Measurements from ENCODE around the gene MMP13.
"Not testable (repeated sequence)": the region's sequence is repeated elsewhere in the genome, so short reads cannot be mapped to it uniquely, and the experiment has no call there.

The MMP13 gene

GRCh38 chr11:102955624-102956023, at the start of gene MMP13:
MMP13 (minus strand) TSS chr11:102955732; CDS start chr11:102955705, 27 bp downstream.
- Histone ChIP-seq H3K4me1 (ENCODE audit: control insufficient read depth, insufficient read depth, low read length) (no peaks in the 10 kb centered on the region), H3K9me3 (ENCODE audit: control insufficient read depth in 2 of 2, low read length in 2 of 2) (no peaks in the 10 kb centered on the region), H3K4me3 (ENCODE audit: low read length in 2 of 2) (no peak within 1 kb of the TSS)

GRCh38 chr11:103004234-103004633, 48.7 kb upstream of the MMP13 start:
- H3K9me3 ChIP-seq (ENCODE audit: control insufficient read depth in 2 of 2, low read length in 2 of 2); H3K9ac ChIP-seq (ENCODE audit: low read length in 2 of 2); H3K36me3 ChIP-seq (ENCODE audit: control insufficient read depth in 2 of 2, insufficient read depth in 2 of 2, low read length in 2 of 2); H3K4me3 ChIP-seq (ENCODE audit: low read length in 2 of 2); H3K27ac ChIP-seq (ENCODE audit: low read length); H3K27me3 ChIP-seq (ENCODE audit: control insufficient read depth in 1 of 2, insufficient read depth in 2 of 2, low read length in 2 of 2); H3K4me1 ChIP-seq (ENCODE audit: control insufficient read depth, insufficient read depth, low read length): not testable (repeated sequence)

More at GRCh38 chr11:102955624-102956023, at the start of gene MMP13:
- Histone ChIP-seq H3K9ac (ENCODE audit: low read length in 2 of 2) (no peak within 1 kb of the TSS), H3K27me3 (ENCODE audit: control insufficient read depth in 1 of 2, insufficient read depth in 2 of 2, low read length in 2 of 2) (no peaks in the 10 kb centered on the region), H3K36me3 (ENCODE audit: control insufficient read depth in 2 of 2, insufficient read depth in 2 of 2, low read length in 2 of 2) (no peaks in the 10 kb centered on the region), H3K27ac (ENCODE audit: low read length) (no peak within 1 kb of the TSS)

- Histone ChIP-seq H3K9ac (ENCODE audit: low read length in 2 of 2) (no peak overlapping the region), H3K27ac (ENCODE audit: low read length) (no peak overlapping the region), H3K27me3 (ENCODE audit: control insufficient read depth in 1 of 2, insufficient read depth in 2 of 2, low read length in 2 of 2) (no peaks in the 10 kb centered on the region), H3K36me3 (ENCODE audit: control insufficient read depth in 2 of 2, insufficient read depth in 2 of 2, low read length in 2 of 2) (no peaks in the 10 kb centered on the region), H3K9me3 (ENCODE audit: control insufficient read depth in 2 of 2, low read length in 2 of 2) (no peaks in the 10 kb centered on the region), H3K4me3 (ENCODE audit: low read length in 2 of 2) (no peak overlapping the region), H3K4me1 (ENCODE audit: control insufficient read depth, insufficient read depth, low read length) (no peaks in the 10 kb centered on the region)
Observed at GRCh38 chr11:102994105-102994504, 38.6 kb upstream of the MMP13 start.

GRCh38 chr11:102991776-102992175, 36.2 kb upstream of the MMP13 start:
- Histone ChIP-seq H3K4me1 (ENCODE audit: control insufficient read depth, insufficient read depth, low read length) (no peaks in the 10 kb centered on the region), H3K9me3 (ENCODE audit: control insufficient read depth in 2 of 2, low read length in 2 of 2) (no peaks in the 10 kb centered on the region), H3K9ac (ENCODE audit: low read length in 2 of 2) (no peak overlapping the region), H3K36me3 (ENCODE audit: control insufficient read depth in 2 of 2, insufficient read depth in 2 of 2, low read length in 2 of 2) (no peaks in the 10 kb centered on the region), H3K4me3 (ENCODE audit: low read length in 2 of 2) (no peak overlapping the region), H3K27me3 (ENCODE audit: control insufficient read depth in 1 of 2, insufficient read depth in 2 of 2, low read length in 2 of 2) (no peaks in the 10 kb centered on the region), H3K27ac (ENCODE audit: low read length) (no peak overlapping the region)

- no peaks in the 10 kb centered on the region for H3K36me3 ChIP-seq (ENCODE audit: control insufficient read depth in 2 of 2, insufficient read depth in 2 of 2, low read length in 2 of 2)
- H3K4me3 ChIP-seq (ENCODE audit: low read length in 2 of 2), result no peak overlapping the region
- H3K4me1 ChIP-seq (ENCODE audit: control insufficient read depth, insufficient read depth, low read length), result no peaks in the 10 kb centered on the region
- H3K27ac ChIP-seq (ENCODE audit: low read length), result no peak overlapping the region
- no peaks in the 10 kb centered on the region for H3K27me3 ChIP-seq (ENCODE audit: control insufficient read depth in 1 of 2, insufficient read depth in 2 of 2, low read length in 2 of 2)
- H3K9me3 ChIP-seq (ENCODE audit: control insufficient read depth in 2 of 2, low read length in 2 of 2), result no peaks in the 10 kb centered on the region
- no peak overlapping the region for H3K9ac ChIP-seq (ENCODE audit: low read length in 2 of 2)
Observed at GRCh38 chr11:102990145-102990544, 34.6 kb upstream of the MMP13 start.

- H3K9ac ChIP-seq (ENCODE audit: low read length in 2 of 2), result no peak overlapping the region
- no peaks in the 10 kb centered on the region for H3K36me3 ChIP-seq (ENCODE audit: control insufficient read depth in 2 of 2, insufficient read depth in 2 of 2, low read length in 2 of 2)
- H3K9me3 ChIP-seq (ENCODE audit: control insufficient read depth in 2 of 2, low read length in 2 of 2), result no peaks in the 10 kb centered on the region
- no peaks in the 10 kb centered on the region for H3K27me3 ChIP-seq (ENCODE audit: control insufficient read depth in 1 of 2, insufficient read depth in 2 of 2, low read length in 2 of 2)
- H3K27ac ChIP-seq (ENCODE audit: low read length), result no peak overlapping the region
- no peak overlapping the region for H3K4me3 ChIP-seq (ENCODE audit: low read length in 2 of 2)
- no peaks in the 10 kb centered on the region for H3K4me1 ChIP-seq (ENCODE audit: control insufficient read depth, insufficient read depth, low read length)
Observed at GRCh38 chr11:102989379-102990047, 34.0 kb upstream of the MMP13 start.

GRCh38 chr11:102986815-102987214, 31.3 kb upstream of the MMP13 start:
- no peak overlapping the region for H3K9ac ChIP-seq (ENCODE audit: low read length in 2 of 2)
- no peak overlapping the region for H3K27ac ChIP-seq (ENCODE audit: low read length)
- H3K4me3 ChIP-seq (ENCODE audit: low read length in 2 of 2), result no peak overlapping the region
- no peaks in the 10 kb centered on the region for H3K4me1 ChIP-seq (ENCODE audit: control insufficient read depth, insufficient read depth, low read length)
- no peaks in the 10 kb centered on the region for H3K27me3 ChIP-seq (ENCODE audit: control insufficient read depth in 1 of 2, insufficient read depth in 2 of 2, low read length in 2 of 2)
- no peaks in the 10 kb centered on the region for H3K36me3 ChIP-seq (ENCODE audit: control insufficient read depth in 2 of 2, insufficient read depth in 2 of 2, low read length in 2 of 2)
- H3K9me3 ChIP-seq (ENCODE audit: control insufficient read depth in 2 of 2, low read length in 2 of 2), result no peaks in the 10 kb centered on the region

GRCh38 chr11:102985850-102986249, 30.3 kb upstream of the MMP13 start:
- H3K36me3 ChIP-seq (ENCODE audit: control insufficient read depth in 2 of 2, insufficient read depth in 2 of 2, low read length in 2 of 2), result no peaks in the 10 kb centered on the region
- H3K9me3 ChIP-seq (ENCODE audit: control insufficient read depth in 2 of 2, low read length in 2 of 2), result no peaks in the 10 kb centered on the region
- no peaks in the 10 kb centered on the region for H3K4me1 ChIP-seq (ENCODE audit: control insufficient read depth, insufficient read depth, low read length)
- no peak overlapping the region for H3K27ac ChIP-seq (ENCODE audit: low read length)
- no peaks in the 10 kb centered on the region for H3K27me3 ChIP-seq (ENCODE audit: control insufficient read depth in 1 of 2, insufficient read depth in 2 of 2, low read length in 2 of 2)
- no peak overlapping the region for H3K4me3 ChIP-seq (ENCODE audit: low read length in 2 of 2)
- H3K9ac ChIP-seq (ENCODE audit: low read length in 2 of 2), result no peak overlapping the region

GRCh38 chr11:102983486-102983885, 28.0 kb upstream of the MMP13 start:
- H3K4me3 ChIP-seq (ENCODE audit: low read length in 2 of 2), result no peak overlapping the region
- no peaks in the 10 kb centered on the region for H3K36me3 ChIP-seq (ENCODE audit: control insufficient read depth in 2 of 2, insufficient read depth in 2 of 2, low read length in 2 of 2)
- H3K27ac ChIP-seq (ENCODE audit: low read length), result no peak overlapping the region
- H3K9ac ChIP-seq (ENCODE audit: low read length in 2 of 2), result no peak overlapping the region
- no peaks in the 10 kb centered on the region for H3K27me3 ChIP-seq (ENCODE audit: control insufficient read depth in 1 of 2, insufficient read depth in 2 of 2, low read length in 2 of 2)
- H3K4me1 ChIP-seq (ENCODE audit: control insufficient read depth, insufficient read depth, low read length), result no peaks in the 10 kb centered on the region
- no peaks in the 10 kb centered on the region for H3K9me3 ChIP-seq (ENCODE audit: control insufficient read depth in 2 of 2, low read length in 2 of 2)

GRCh38 chr11:102981324-102981910, 25.9 kb upstream of the MMP13 start:
- H3K4me1 ChIP-seq (ENCODE audit: control insufficient read depth, insufficient read depth, low read length), result no peaks in the 10 kb centered on the region
- H3K36me3 ChIP-seq (ENCODE audit: control insufficient read depth in 2 of 2, insufficient read depth in 2 of 2, low read length in 2 of 2), result no peaks in the 10 kb centered on the region
- H3K27ac ChIP-seq (ENCODE audit: low read length), result no peak overlapping the region
- no peak overlapping the region for H3K9ac ChIP-seq (ENCODE audit: low read length in 2 of 2)
- no peaks in the 10 kb centered on the region for H3K9me3 ChIP-seq (ENCODE audit: control insufficient read depth in 2 of 2, low read length in 2 of 2)
- no peaks in the 10 kb centered on the region for H3K27me3 ChIP-seq (ENCODE audit: control insufficient read depth in 1 of 2, insufficient read depth in 2 of 2, low read length in 2 of 2)
- no peak overlapping the region for H3K4me3 ChIP-seq (ENCODE audit: low read length in 2 of 2)

GRCh38 chr11:102974552-102975280, 19.2 kb upstream of the MMP13 start:
- no peaks in the 10 kb centered on the region for H3K36me3 ChIP-seq (ENCODE audit: control insufficient read depth in 2 of 2, insufficient read depth in 2 of 2, low read length in 2 of 2)
- no peaks in the 10 kb centered on the region for H3K9me3 ChIP-seq (ENCODE audit: control insufficient read depth in 2 of 2, low read length in 2 of 2)
- no peaks in the 10 kb centered on the region for H3K27me3 ChIP-seq (ENCODE audit: control insufficient read depth in 1 of 2, insufficient read depth in 2 of 2, low read length in 2 of 2)
- H3K4me3 ChIP-seq (ENCODE audit: low read length in 2 of 2), result no peak overlapping the region
- H3K4me1 ChIP-seq (ENCODE audit: control insufficient read depth, insufficient read depth, low read length), result no peaks in the 10 kb centered on the region
- H3K9ac ChIP-seq (ENCODE audit: low read length in 2 of 2), result no peak overlapping the region
- H3K27ac ChIP-seq (ENCODE audit: low read length), result no peak overlapping the region

All from stomach smooth muscle (tissue), 2 donors.